HG03442 (cell line): ENCODE results near the gene GRIN3B.
A peak's percentile ranks its signal among the peaks of the same experiment; 100 is the strongest.
"Not testable (repeated sequence)": the region's sequence is repeated elsewhere in the genome, so short reads cannot be mapped to it uniquely, and the experiment has no call there.

Source experiments
- ATAC-seq: cut with Tn5 transposase; IDR thresholded peaks from one replicate; pipeline ENCODE4 v1.9.1; 2021; ENCODE audit warnings: mild to moderate bottlenecking, moderate library complexity; ENCODE audit not compliant: unreplicated experiment

GRIN3B gene, protein sequence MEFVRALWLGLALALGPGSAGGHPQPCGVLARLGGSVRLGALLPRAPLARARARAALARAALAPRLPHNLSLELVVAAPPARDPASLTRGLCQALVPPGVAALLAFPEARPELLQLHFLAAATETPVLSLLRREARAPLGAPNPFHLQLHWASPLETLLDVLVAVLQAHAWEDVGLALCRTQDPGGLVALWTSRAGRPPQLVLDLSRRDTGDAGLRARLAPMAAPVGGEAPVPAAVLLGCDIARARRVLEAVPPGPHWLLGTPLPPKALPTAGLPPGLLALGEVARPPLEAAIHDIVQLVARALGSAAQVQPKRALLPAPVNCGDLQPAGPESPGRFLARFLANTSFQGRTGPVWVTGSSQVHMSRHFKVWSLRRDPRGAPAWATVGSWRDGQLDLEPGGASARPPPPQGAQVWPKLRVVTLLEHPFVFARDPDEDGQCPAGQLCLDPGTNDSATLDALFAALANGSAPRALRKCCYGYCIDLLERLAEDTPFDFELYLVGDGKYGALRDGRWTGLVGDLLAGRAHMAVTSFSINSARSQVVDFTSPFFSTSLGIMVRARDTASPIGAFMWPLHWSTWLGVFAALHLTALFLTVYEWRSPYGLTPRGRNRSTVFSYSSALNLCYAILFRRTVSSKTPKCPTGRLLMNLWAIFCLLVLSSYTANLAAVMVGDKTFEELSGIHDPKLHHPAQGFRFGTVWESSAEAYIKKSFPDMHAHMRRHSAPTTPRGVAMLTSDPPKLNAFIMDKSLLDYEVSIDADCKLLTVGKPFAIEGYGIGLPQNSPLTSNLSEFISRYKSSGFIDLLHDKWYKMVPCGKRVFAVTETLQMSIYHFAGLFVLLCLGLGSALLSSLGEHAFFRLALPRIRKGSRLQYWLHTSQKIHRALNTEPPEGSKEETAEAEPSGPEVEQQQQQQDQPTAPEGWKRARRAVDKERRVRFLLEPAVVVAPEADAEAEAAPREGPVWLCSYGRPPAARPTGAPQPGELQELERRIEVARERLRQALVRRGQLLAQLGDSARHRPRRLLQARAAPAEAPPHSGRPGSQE

DNA sequence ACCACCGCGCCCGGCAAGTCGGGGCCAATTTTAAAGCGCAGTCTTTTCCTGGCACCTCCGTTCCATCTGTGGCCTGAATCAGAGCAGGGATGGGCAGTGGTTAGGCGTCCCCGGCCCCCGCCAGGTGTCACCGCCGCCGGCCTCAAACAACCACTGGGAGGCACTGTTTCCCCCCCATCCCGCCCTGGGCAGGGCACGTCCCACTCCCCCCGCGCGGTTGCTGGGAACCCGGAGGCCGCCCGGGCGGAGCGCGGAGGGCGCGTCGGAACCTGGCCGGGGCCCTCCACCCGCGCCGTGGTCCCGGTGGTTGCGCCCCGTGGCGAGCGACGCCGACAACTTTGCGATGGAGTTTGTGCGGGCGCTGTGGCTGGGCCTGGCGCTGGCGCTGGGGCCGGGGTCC is at the start of gene GRIN3B:
GRIN3B (plus strand) TSS at position 325 of the 400 bp plus-strand sequence; CDS start at position 344, 19 bp downstream.
- no peak for ATAC-seq

GRCh38 chr19:952049-952679 is 48.1 kb upstream of the GRIN3B start:
- no peak for ATAC-seq

DNA sequence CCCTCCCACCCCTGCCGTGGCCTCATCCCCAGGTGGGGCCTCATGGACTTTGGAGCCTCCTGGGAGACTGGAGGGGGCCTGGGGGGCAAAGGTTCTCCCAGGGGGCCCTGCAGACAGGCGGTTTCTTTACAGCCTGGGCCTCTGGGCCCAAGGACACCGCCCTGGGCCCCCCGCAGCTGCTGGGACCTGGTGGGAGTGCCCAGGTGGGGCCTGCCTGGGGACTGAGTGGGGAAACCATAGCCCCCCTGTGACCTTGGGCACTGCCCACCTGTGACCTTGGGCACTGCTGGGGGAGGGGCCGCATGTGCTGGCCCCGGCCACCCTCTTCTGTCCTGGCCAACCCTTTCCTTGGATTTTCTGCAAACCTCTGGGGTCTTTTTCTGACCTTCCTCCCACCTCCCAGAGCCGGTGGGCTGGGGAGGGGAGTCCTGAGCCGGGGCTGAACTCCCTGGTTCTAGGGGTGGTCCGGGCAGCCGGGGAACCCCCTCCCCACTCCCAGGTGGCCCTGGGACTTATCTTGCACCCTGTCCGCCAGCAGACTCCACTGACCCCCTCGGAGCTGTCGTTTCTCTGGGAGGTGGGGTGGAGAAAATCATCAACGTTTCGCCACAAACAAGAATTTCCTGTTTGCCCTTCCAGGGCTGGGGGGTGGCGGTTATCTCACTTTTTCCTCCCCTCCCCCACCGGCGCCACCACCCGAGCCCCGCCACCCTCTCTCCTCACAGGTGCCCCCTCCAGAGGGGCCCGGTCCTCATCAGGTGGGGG is 47.4 kb upstream of the GRIN3B start:
- no peak for ATAC-seq

DNA sequence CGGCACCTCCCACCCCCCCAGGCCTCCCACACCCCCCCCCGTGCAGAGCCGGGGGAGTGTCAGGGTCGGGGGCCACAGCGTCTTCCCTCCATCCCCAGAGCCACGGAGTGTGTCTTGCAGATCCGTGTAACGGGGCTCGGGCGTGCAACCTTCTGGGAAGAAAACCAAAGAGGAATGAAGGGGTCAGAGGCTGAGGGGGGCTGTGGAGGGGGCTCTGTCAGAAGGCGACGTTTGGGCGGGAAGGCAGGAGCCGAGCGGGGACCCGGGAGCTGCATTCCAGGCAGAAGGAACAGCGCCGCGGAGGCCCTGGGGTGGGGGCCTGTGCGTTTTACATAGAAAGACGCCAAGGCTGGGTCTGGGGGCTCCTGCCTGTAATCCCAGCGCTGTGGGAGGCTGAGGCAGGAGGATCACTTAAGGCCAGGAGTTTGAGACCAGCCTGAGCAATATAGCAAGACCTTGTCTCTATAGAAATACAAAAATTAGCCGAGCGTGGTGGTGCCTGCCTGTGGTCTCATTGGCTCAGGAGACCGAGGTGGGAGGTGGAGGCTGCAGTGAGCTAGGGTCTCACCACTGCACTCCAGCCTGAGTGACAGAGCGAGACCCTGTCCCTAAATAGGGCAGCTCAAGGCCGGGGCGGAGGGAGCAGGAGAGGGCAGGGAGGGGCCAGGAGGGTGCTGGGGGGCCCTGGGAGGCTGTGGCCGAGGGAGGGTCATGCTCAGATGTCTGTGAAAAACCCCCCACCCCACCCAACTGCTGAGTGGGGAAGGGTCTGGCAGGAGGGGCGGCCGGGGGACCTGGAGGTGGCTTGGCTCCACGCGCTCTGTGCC is 46.6 kb upstream of the GRIN3B start:
- ATAC-seq = no peak

- ATAC-seq = no peak
Observed at GRCh38 chr19:954272-954671, 45.9 kb upstream of the GRIN3B start.

- peak; percentile 57 for ATAC-seq
Observed at GRCh38 chr19:954672-955494, 45.3 kb upstream of the GRIN3B start.

GRCh38 chr19:955803-956765 is 44.1 kb upstream of the GRIN3B start:
- ATAC-seq = no peak

- ATAC-seq = no peak
Observed at GRCh38 chr19:956766-957440, 43.3 kb upstream of the GRIN3B start.

- ATAC-seq = not testable (repeated sequence)
Observed at GRCh38 chr19:957578-957977, 42.6 kb upstream of the GRIN3B start.

GRCh38 chr19:958967-959855 is 41.0 kb upstream of the GRIN3B start:
- ATAC-seq = no peak

DNA sequence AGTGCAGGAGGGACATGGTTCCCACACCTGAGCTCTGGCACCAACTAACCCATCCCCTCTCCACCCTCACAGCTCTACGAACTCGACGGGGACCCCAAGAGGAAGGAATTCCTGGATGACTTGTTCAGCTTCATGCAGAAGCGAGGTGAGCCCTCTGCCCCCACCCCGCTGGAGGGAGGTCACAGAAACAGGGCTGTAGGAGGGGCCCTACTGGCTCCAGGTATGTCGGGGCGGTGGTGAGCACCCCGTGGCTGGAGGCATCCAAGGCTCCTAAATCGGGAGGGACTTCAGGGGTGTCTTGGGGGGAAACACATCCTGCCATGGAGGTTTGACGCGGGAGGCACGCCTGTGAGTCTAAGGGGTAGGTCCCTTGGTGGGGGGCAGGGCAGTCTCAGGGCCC is 40.2 kb upstream of the GRIN3B start:
- ATAC-seq = no peak

GRCh38 chr19:960601-960938 is 39.6 kb upstream of the GRIN3B start:
- no peak for ATAC-seq

GRCh38 chr19:961866-962620 is 38.2 kb upstream of the GRIN3B start:
- no peak for ATAC-seq

- no peak for ATAC-seq
Observed at GRCh38 chr19:962683-963400, 37.4 kb upstream of the GRIN3B start.

- no peak for ATAC-seq
Observed at GRCh38 chr19:963486-963951, 36.7 kb upstream of the GRIN3B start.
